ENCODE results near the gene XRN1.
"Not testable (repeated sequence)": the region's sequence is repeated elsewhere in the genome, so short reads cannot be mapped to it uniquely, and the experiment has no call there.

Gene XRN1

GRCh38 chr3:142433110-142433509 is 14.7 kb downstream of the XRN1 start:
- DNase-seq, result no peak

DNA sequence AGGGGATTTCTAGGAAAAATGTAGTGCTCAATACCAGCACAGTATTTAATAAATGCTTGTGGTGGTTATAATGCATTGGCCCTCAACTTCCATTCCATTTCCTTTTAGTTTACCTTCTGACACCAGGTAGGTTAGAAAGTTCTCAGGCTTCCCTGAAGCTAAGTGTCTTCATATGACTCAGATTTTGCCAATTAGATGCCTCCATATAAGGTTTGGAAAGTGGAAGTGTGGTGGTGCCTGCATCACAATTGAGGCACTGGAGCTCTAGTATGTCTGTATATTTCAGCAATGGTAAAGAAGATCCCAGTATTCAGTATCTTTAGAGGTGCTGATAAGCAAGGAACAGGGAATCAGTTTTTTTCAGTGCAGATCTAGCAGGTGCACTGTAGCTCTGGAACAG is 18.3 kb downstream of the XRN1 start:
- no peak for DNase-seq

- DNase-seq, result no peak
Measured at GRCh38 chr3:142424754-142425153, 23.1 kb downstream of the XRN1 start.

- no peak for DNase-seq
Measured at GRCh38 chr3:142418926-142419592, 28.8 kb downstream of the XRN1 start.

DNA sequence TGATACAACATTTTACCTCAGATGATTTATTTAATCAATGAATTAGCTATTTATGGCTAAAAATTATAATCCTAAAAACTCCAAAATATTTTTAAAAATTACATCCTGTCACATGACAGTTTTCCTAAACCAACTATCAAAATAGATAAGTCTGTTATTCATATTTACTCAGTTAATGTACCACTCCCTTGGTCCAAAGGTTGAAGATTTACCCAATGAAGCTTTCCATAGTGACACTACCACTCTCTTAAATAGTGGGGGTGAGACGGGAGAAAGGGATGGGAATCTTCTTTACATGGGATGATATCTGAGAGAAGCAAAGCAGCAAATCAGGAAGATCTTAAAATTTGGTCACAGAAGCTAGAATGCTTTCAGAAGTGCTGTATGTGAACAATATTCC is 30.5 kb downstream of the XRN1 start:
- DNase-seq, result no peak

GRCh38 chr3:142400537-142400936 is 47.3 kb downstream of the XRN1 start:
- DNase-seq, result not testable (repeated sequence)

DNA sequence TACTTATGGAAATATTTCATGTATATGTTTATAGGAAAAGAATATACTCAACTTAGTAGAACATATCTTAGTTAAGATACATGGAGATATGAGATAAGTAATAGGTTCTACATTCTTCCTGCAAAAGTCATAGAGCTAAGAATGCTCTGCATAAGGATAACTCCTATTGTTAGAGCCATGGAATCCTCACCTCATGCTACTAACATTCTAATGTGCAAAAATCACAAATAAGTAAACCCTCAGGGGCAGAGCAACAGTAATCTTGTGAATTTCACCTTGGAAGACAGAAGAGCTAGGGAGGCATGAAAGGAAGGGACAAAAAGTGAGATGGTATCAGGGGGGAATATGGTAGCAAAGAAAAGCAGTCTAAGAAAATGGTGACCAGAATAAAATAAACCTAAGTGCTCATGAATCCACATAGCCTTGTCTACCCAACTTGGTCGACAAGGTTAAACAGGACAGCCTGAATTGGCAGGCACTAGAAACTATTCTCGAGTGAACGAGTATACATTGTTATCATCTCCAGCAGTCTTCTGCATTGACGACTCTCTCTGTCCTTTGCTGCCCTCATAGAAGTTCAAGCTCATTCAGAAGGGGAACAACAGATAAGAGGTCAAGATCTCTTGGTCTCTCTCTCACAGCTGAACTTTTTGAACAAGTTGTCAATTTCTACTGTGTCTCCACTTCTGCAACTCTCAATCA is 52.8 kb downstream of the XRN1 start:
- DNase-seq, result no peak

DNA sequence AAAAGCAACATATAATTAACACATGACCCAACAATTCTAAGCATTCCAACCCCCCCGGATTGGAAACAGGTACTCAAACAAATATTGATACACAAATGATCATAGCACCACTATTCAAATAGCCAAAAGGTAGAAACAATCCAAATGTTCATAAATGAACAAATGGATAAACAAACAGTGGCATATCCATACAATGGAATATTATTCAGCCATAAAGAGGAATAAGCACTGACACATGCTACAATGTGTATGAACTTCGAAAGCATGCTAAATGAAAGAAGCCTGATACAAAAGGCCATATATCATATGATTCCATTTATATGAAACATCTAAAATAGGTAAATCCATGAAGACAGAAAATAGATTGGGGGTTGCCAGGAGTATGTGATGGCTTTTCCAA is 62.8 kb downstream of the XRN1 start:
- no peak for DNase-seq

- no peak for DNase-seq
Measured at GRCh38 chr3:142374687-142375086, 73.2 kb downstream of the XRN1 start.

DNA sequence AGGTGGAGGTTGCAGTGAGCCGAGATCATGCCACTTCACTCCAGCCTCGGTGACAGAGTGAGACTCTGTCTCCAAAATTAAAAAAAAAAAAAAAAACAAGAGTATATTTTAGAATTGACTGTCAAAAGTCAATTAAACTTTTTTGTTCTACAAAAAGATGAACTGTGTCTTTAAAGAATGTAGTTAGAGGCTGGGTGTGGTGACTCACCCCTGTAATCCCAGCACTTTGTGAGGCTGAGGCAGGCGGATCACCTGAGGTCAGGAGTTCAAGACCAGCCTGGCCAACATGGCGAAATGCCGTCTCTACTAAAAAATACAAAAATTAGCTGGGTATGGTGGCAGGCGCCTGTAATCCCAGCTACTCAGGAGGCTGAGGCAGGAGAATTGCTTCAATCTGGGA is 78.3 kb downstream of the XRN1 start:
- DNase-seq, result not testable (repeated sequence)

DNA sequence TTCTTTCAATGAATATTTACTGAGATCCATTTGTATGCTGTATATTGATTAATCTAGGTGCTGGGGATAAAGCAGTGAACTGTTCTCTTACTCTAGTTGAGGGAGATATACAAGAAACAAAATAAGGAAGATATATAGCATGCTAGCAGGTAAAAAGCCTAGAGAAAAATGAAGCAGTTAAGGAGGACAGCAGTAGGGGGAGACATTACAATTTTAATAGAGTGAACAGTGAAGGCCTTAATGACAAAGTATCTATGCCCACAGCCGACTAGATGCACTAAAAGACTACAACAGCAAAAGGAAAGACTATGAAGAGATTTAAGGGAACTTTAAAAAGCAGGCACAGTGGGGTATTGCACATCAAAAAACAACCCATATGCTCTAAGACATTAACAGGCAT is 81.4 kb downstream of the XRN1 start:
- no peak for DNase-seq

DNA sequence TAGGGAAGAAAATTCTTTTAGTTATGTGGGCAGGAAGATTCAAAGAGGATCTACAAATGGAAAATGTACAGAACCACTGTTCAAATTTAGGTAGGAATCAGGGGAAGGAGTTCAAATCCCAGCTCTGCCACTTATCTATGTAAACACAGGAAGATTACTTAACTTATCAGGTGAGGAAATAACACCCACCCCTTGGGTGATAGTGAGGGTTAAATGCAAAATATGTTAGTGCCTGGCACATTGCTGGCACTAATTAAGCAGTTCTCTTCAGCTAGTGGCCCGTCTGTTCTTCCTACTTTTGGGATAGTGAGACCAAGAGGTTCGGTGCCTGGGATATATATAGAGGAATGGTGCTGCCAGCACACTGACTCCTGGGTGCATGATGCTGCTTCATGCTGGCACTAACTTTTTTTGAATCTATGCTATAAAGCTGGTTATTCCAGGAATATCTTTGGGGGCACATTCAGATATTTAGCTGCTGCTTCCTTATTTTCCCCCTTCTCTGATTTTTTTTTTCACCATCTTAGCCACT is 83.8 kb downstream of the XRN1 start:
- DNase-seq, result no peak

DNA sequence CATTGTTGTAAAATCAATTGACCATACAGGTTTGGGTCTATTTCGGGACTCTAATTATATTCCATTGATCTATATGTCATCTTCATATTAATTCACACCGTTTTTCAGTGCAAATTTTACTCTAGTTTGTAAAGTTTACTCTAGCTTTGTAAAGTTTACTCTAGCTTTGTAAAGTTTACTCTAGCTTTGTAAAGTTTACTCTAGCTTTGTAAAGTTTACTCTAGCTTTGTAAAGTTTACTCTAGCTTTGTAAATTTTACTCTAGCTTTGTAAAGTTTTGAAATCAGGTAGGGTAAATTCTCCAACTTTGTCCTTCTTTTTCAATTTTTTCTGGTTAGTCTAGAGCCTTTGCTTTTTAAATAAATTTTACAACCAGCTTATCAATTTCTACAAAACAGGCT is 84.4 kb downstream of the XRN1 start:
- DNase-seq, result not testable (repeated sequence)

- no peak for DNase-seq
Measured at GRCh38 chr3:142359367-142359766, 88.5 kb downstream of the XRN1 start.

GRCh38 chr3:142356818-142357217 is 91.0 kb downstream of the XRN1 start:
- no peak for DNase-seq

DNA sequence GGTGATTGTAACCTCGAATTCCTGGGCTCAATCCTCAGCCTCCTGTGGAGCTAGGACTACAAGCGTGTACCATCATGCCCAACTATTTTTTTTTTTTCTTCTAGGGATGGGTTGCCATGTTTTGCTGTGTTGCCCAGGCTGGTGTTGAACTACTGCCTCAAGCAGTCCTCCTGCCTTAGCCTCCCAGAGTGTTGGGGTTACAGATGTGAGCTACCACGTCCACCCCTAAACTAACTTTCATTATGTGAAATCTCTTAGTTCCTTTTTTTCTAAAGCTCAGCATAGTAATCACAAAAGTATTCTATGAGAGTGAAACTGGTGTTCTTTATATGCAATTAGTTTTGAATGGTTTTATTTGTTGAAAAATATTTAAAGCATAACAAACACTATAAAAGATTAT is 92.1 kb downstream of the XRN1 start:
- no peak for DNase-seq

DNA sequence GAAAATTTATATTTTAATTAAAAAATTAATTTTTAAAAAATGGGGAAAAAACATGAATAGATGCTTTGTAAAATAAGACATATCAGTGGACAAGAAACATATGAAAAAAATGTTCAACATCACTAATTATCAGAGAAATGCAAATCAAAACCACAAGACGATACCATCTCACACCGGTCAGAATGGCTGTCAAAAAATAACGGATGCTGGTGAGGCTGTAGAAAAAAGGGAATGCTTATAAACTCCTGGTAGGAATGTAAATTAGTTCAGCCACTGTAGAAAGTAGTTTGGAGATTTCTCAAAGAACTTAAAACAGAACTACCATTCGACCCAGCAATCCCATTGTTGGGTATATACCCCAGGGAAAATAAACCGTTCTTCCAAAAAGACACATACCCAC is 93.8 kb downstream of the XRN1 start:
- no peak for DNase-seq

- DNase-seq, result no peak
Measured at GRCh38 chr3:142353571-142353970, 94.3 kb downstream of the XRN1 start.

GRCh38 chr3:142352698-142353097 is 95.1 kb downstream of the XRN1 start:
- DNase-seq, result not testable (repeated sequence)

DNA sequence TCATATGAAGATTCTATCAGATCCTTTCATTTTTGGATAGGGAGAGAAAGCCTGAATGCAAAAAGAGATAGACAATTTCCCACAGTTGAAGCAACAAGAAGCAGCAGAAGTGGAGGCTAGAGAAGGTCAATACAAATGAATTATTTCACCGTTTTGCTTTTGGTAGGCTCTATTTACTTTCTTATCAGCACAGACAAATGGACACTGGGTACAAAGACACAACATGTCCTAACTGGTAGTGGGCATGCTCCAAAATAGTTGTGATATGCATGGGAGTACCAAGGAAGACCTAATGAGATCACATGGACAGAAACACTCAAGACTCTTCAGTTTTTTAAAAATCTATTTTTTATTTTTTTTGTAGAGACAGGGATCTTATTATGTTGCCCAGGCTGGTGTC is 99.4 kb downstream of the XRN1 start:
- no peak for DNase-seq

DNA sequence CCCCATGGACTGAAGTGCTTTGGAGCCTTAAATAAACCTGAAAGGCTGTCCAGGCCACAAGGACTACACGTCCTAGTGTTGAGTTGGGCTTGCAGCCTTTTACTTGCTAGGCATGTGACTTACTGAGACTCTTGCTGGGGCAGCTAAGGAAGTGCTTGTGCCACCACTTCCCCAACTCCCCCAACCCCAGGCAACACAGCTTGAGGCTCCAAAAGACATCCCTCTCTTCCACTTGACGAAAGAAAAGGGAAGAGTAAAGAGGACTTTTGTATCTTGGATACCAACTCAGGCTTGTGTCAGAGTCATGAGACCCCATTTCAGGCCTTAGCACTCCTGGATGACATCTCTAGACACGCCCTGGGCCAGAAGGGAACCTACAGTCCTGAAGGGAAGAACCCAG is 109.8 kb downstream of the XRN1 start:
- no peak for DNase-seq

GRCh38 chr3:142332390-142332789 is 115.4 kb downstream of the XRN1 start:
- no peak for DNase-seq

- not testable (repeated sequence) for DNase-seq
Measured at GRCh38 chr3:142324275-142324953, 123.4 kb downstream of the XRN1 start.

DNA sequence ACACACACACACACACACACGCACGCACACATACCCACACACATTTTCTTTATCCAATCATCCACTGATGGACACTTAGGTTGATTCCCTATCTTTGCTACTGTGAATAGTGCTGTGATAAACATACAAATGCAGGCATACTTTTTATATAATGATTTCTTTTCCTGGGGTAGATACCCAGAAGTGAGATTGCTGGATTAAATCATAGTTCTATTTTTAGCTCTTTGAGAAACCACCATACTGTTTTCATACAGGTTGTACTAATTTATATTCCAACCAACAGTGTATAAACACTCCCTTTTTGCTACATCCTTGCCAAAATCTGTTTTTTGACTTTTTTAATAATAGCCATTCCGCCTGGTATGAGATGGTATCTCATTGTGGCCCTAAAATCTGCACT is 127.9 kb downstream of the XRN1 start:
- no peak for DNase-seq
